Prostate gland (tissue), 2 donors: ENCODE results near the gene ALDH3B1.

ENCODE experiments used
- POLR2AphosphoS5 ChIP-seq: sonication (generic); formaldehyde crosslinking; IDR thresholded peaks from one replicate; pipeline ENCODE4 v1.6.1; 2017; ENCODE audit warnings: antibody characterized with exemption
- TF ChIP-seq, protein P1 (sequence below), 4 experiments: fragments of 200-600 bp in 2 of 4; fragments of 450-650 bp in 2 of 4; sonication (generic) in 2 of 4; IDR thresholded peaks; 1 replicate in 3 of 4; 2 replicates in 1 of 4; pipeline ENCODE4 v1.5.1; 2016 to 2019; ENCODE audit warnings: antibody characterized with exemption in 4 of 4, mild to moderate bottlenecking in 2 of 4, moderate library complexity in 2 of 4

DNA sequence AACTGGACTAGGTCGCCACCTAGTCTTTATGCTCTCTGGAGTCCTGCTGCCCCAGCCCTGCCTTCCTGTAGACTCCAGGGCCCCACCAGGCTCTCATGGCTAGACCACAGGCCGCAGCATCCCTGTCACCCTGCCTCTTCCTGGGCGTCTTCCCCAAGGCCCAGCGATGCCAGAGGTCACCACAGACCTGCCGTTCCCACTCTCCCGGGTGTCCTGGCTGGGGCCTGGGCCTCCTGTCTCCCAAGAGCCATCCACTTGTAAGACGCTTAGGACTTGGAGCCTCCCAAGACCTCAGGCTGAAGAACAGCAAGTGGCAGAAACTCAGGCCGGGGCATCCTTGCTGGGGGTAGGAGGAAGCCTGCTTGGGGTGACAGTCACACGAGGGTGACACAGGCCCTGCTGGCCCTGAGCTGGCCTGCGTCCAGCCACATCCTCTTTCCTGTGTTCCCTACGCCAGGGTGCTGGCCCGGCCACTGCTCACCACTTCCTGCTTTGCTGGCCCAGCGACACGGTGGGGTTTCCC, 26.7 kb downstream of the ALDH3B1 start:
- TF ChIP-seq, protein P1, sequence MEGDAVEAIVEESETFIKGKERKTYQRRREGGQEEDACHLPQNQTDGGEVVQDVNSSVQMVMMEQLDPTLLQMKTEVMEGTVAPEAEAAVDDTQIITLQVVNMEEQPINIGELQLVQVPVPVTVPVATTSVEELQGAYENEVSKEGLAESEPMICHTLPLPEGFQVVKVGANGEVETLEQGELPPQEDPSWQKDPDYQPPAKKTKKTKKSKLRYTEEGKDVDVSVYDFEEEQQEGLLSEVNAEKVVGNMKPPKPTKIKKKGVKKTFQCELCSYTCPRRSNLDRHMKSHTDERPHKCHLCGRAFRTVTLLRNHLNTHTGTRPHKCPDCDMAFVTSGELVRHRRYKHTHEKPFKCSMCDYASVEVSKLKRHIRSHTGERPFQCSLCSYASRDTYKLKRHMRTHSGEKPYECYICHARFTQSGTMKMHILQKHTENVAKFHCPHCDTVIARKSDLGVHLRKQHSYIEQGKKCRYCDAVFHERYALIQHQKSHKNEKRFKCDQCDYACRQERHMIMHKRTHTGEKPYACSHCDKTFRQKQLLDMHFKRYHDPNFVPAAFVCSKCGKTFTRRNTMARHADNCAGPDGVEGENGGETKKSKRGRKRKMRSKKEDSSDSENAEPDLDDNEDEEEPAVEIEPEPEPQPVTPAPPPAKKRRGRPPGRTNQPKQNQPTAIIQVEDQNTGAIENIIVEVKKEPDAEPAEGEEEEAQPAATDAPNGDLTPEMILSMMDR (IDR thresholded peaks at IDR 0.05), result no peak
- TF ChIP-seq POLR2AphosphoS5, result no peak
